ENCODE measurements around the gene LRCH1.

LRCH1 gene

GRCh38 chr13:46783504-46783903, 230.5 kb downstream of the LRCH1 start:
- TF ChIP-seq EZH2 (IDR thresholded peaks at IDR 0.05; ENCODE audit: borderline replicate concordance, low read depth, low read length, severe bottlenecking): no peak
- TF ChIP-seq CTCF (IDR thresholded peaks at IDR 0.05; ENCODE audit: borderline replicate concordance, extremely low read depth, low read length, poor library complexity, severe bottlenecking): no peak
- Histone ChIP-seq H3K27ac (ENCODE audit: low read length) (no peak overlapping the region), H3K9me3 (ENCODE audit: insufficient read depth, low read length, severe bottlenecking) (no peaks in the 10 kb centered on the region), H3K4me3 (ENCODE audit: low read depth in 1 of 2, low read length in 2 of 2) (no peak overlapping the region), H3K4me2 (ENCODE audit: insufficient read depth, low read length) (no peak overlapping the region), H2AFZ (ENCODE audit: low read depth, low read length) (no peak overlapping the region), H3K79me2 (ENCODE audit: insufficient read depth, low read length) (0 out of 2 replicates have a peak, but pooled peaks cover 3% of the 10 kb centered on the region), H3K9ac (ENCODE audit: low read depth, low read length) (no peak overlapping the region), H3K4me1 (ENCODE audit: insufficient read depth, low read length) (no peaks in the 10 kb centered on the region), H4K20me1 (ENCODE audit: insufficient read depth, low read length) (no peaks in the 10 kb centered on the region; the same call in 1 of the 2 replicates), H3K36me3 (ENCODE audit: insufficient read depth, low read length) (peaks cover 98% of the 10 kb centered on the region), H3K27me3 (ENCODE audit: insufficient read depth, low read length, poor library complexity) (no peaks in the 10 kb centered on the region)
- DNase-seq (no peak), ATAC-seq (ENCODE audit: insufficient read depth, low read depth) (no peak)

GRCh38 chr13:46795321-46795720, 242.4 kb downstream of the LRCH1 start:
- Histone ChIP-seq H3K9ac (ENCODE audit: low read depth, low read length) (peak overlapping the region; percentile 96; the same call in 1 of the 2 replicates), H3K4me1 (ENCODE audit: insufficient read depth, low read length) (peaks cover 53% of the 10 kb centered on the region), H3K4me2 (ENCODE audit: insufficient read depth, low read length) (peak overlapping the region; percentile 93), H3K27me3 (ENCODE audit: insufficient read depth, low read length, poor library complexity) (no peaks in the 10 kb centered on the region), H3K36me3 (ENCODE audit: insufficient read depth, low read length) (peaks cover 25% of the 10 kb centered on the region), H3K4me3 (ENCODE audit: low read depth in 1 of 2, low read length in 2 of 2) (peak overlapping the region in 1 of 2 experiments; percentile 97; a peak in 1 of 4 replicates), H3K27ac (ENCODE audit: low read length) (no peak overlapping the region), H2AFZ (ENCODE audit: low read depth, low read length) (no peak overlapping the region), H4K20me1 (ENCODE audit: insufficient read depth, low read length) (no peaks in the 10 kb centered on the region), H3K9me3 (ENCODE audit: insufficient read depth, low read length, severe bottlenecking) (no peaks in the 10 kb centered on the region), H3K79me2 (ENCODE audit: insufficient read depth, low read length) (peaks cover 58% of the 10 kb centered on the region)
- TF ChIP-seq CTCF (IDR thresholded peaks at IDR 0.05; ENCODE audit: borderline replicate concordance, extremely low read depth, low read length, poor library complexity, severe bottlenecking) (no peak), EZH2 (IDR thresholded peaks at IDR 0.05; ENCODE audit: borderline replicate concordance, low read depth, low read length, severe bottlenecking) (no peak)
- no peak for DNase-seq
- no peak for ATAC-seq (ENCODE audit: insufficient read depth, low read depth)

- Histone ChIP-seq H3K4me2 (ENCODE audit: insufficient read depth, low read length) (peak overlapping the region; percentile 93), H3K36me3 (ENCODE audit: insufficient read depth, low read length) (peaks cover 17% of the 10 kb centered on the region), H2AFZ (ENCODE audit: low read depth, low read length) (peak overlapping the region; percentile 100), H4K20me1 (ENCODE audit: insufficient read depth, low read length) (no peaks in the 10 kb centered on the region), H3K27ac (ENCODE audit: low read length) (peak overlapping the region; percentile 98), H3K9me3 (ENCODE audit: insufficient read depth, low read length, severe bottlenecking) (no peaks in the 10 kb centered on the region), H3K79me2 (ENCODE audit: insufficient read depth, low read length) (peaks cover 56% of the 10 kb centered on the region), H3K9ac (ENCODE audit: low read depth, low read length) (peak overlapping the region; percentile 96), H3K4me1 (ENCODE audit: insufficient read depth, low read length) (peaks cover 53% of the 10 kb centered on the region), H3K4me3 (ENCODE audit: low read depth in 1 of 2, low read length in 2 of 2) (peak overlapping the region; percentile 82 to 97), H3K27me3 (ENCODE audit: insufficient read depth, low read length, poor library complexity) (no peaks in the 10 kb centered on the region)
- ATAC-seq (ENCODE audit: insufficient read depth, low read depth): no peak
- DNase-seq: no peak
- TF ChIP-seq EZH2 (IDR thresholded peaks at IDR 0.05; ENCODE audit: borderline replicate concordance, low read depth, low read length, severe bottlenecking) (no peak), CTCF (IDR thresholded peaks at IDR 0.05; ENCODE audit: borderline replicate concordance, extremely low read depth, low read length, poor library complexity, severe bottlenecking) (no peak)
Observed at GRCh38 chr13:46796129-46796514, 243.2 kb downstream of the LRCH1 start.
